GM18508 (cell line): Measurements from ENCODE around the gene KLRF2.

Experiments
- ATAC-seq: cut with Tn5 transposase; IDR thresholded peaks from one replicate; pipeline ENCODE4 v1.9.1; 2021; ENCODE audit warnings: moderate number of reproducible peaks; ENCODE audit not compliant: insufficient read depth, unreplicated experiment

Gene KLRF2

GRCh38 chr12:9883175-9883574 lies 1.9 kb downstream of the KLRF2 start:
- ATAC-seq = no peak

GRCh38 chr12:9888665-9889273 lies 7.5 kb downstream of the KLRF2 start:
- ATAC-seq = no peak

- no peak for ATAC-seq
These were observed 14.1 kb downstream of the KLRF2 start for GRCh38 chr12:9895215-9895971.

GRCh38 chr12:9897535-9897934 lies 16.2 kb downstream of the KLRF2 start:
- ATAC-seq = no peak

- no peak for ATAC-seq
These were observed 17.9 kb downstream of the KLRF2 start for GRCh38 chr12:9899209-9899608.

- ATAC-seq = no peak
These were observed 19.6 kb downstream of the KLRF2 start for GRCh38 chr12:9900930-9901329.

- ATAC-seq = no peak
These were observed 21.4 kb downstream of the KLRF2 start for GRCh38 chr12:9902539-9903228.

GRCh38 chr12:9906873-9907272 lies 25.6 kb downstream of the KLRF2 start:
- ATAC-seq = no peak

- no peak for ATAC-seq
These were observed 26.5 kb downstream of the KLRF2 start for GRCh38 chr12:9907769-9908168.

GRCh38 chr12:9908350-9908749 lies 27.1 kb downstream of the KLRF2 start:
- no peak for ATAC-seq

- ATAC-seq = no peak
These were observed 28.4 kb downstream of the KLRF2 start for GRCh38 chr12:9909724-9910123.

- no peak for ATAC-seq
These were observed 29.6 kb downstream of the KLRF2 start for GRCh38 chr12:9910716-9911421.

- no peak for ATAC-seq
These were observed 30.4 kb downstream of the KLRF2 start for GRCh38 chr12:9911708-9912107.

- ATAC-seq = no peak
These were observed 38.2 kb downstream of the KLRF2 start for GRCh38 chr12:9919443-9919842.

GRCh38 chr12:9920451-9920850 lies 39.2 kb downstream of the KLRF2 start:
- no peak for ATAC-seq

GRCh38 chr12:9922429-9922828 lies 41.1 kb downstream of the KLRF2 start:
- no peak for ATAC-seq

- no peak for ATAC-seq
These were observed 44.6 kb downstream of the KLRF2 start for GRCh38 chr12:9925705-9926393.

- ATAC-seq = no peak
These were observed 45.6 kb downstream of the KLRF2 start for GRCh38 chr12:9926876-9927275.

- no peak for ATAC-seq
These were observed 47.3 kb downstream of the KLRF2 start for GRCh38 chr12:9928607-9929006.

GRCh38 chr12:9931245-9931644 lies 50.0 kb downstream of the KLRF2 start:
- no peak for ATAC-seq
